SKM-1 treated with dmso at 0.1 percent for 144 hours (cell line): ENCODE results near the gene CD70.
A peak's percentile ranks its signal among the peaks of the same experiment; 100 is the strongest.
"Not testable (repeated sequence)": the region's sequence is repeated elsewhere in the genome, so short reads cannot be mapped to it uniquely, and the experiment has no call there.

ENCODE experiments used
- DNase-seq: peaks from one replicate; lab custom pipeline; 2025; ENCODE audit not compliant: unreplicated experiment; lab: John Stamatoyannopoulos, UW

The CD70 gene

DNA sequence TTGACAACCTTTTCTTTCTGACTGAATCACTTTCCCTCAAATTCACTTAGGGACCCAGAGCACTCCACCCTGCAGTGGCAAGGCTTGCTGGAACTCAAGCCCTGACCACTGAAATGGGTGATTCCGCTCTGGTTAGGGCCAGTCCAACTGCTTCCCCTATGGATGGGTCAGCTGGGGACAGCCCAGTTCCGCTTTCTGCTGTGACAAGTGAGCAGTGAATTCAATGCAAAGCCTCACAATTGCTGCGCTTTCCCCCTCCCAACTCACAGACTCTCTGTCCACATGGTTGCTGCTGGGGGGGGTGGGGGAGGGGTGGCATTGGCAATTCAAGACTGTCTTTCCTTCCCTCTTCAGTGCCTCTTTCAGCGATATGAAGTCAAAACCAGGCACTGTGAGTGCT lies 18.7 kb downstream of the CD70 start:
- peak; percentile 96 for DNase-seq

DNA sequence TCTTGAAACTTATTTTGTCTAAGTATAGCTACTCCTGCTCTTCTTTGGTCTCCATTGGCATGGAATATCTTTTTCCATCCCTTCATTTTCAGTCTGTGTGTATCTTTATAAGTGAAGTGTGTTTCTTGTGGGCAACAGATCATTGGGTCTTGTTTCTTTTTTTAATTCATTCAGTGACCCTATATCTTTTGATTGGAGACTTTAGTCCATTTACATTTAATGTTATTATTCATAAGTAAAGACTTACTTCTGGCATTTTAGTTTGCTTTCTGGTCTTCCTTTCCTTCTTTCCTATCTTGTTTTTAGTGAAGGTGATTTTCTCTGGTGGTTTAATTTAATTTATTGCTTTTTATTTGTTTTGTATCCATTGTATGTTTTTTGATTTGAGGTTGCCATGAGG lies 19.8 kb downstream of the CD70 start:
- no peak for DNase-seq

DNA sequence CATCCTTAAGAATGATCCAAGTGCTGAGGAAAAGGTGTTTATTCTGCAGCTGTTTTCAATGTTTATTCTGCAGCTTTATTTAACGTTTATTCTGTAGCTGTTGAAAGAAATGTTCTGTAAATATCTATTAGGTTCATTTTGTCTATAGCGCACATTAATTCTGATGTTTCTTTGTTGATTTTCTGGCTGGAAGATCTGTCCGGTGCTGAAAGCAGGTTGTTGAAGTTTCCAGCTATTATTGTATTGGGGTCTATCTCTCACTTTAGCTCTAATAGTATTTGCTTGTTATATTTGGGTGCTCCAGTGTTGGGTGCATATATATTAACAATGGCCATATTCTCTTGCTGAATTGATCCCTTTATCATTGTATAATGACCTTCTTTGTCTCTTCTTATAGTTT lies 20.2 kb downstream of the CD70 start:
- no peak for DNase-seq

DNA sequence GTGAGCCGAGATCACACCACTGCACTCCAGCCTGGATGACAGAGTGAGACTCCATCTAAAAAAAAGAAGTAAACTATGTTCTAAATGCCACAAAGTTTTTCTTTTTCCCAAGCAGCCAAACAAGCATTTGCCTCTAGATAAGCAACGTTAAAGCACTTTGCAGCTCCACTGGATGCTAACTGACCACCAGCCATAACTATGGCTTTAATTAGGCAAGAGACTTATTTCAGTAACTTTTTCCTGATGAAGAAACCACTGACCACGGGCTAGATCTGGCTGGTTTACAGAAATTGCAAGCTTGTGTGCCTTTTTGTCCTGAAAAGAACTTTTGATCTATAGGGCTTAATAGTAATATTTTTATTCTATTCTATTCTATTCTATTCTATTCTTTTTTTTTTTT lies 22.1 kb downstream of the CD70 start:
- DNase-seq: peak; percentile 45

DNA sequence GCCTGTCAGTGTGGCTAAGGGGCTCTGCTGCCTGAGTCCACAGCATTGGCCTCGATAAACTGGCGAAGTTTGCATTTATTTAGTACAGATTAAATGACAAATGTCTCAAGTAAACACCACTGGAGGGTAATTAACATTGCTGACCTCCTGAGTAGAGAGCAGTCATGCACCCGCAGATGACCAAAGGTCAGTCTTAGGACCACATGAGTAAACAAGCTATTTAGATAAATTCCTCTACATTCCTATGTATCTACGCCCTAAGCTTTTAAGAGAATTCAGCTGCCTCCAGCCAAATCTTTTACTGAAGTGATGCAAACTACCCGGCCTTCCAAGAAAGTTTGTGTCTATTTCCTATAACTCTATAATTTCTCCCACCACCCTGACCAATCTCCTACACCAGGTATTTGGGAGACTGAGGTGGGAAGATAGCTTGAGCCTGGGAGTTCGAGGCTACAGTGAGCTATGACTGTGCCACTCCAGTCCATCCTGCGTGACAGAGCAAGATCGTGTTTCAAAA lies 22.9 kb downstream of the CD70 start:
- no peak for DNase-seq

DNA sequence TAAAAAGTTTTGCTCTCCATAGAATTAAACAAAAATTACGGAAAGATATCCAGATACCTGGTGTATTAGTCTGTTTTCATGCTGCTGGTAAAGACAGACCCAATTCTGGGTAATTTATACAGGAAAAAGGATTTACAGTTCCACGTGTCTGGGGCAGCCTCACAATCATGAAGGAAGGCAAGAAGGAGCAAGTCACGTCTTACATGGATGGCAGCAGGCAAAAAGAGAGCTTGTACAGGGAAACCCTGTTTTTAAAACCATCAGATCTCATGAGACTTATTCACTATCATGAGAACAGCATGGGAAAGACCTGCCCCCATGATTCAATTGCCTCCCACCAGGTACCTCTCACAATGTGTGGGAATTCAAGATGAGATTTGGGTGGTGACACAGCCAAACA lies 24.2 kb downstream of the CD70 start:
- DNase-seq: not testable (repeated sequence)

DNA sequence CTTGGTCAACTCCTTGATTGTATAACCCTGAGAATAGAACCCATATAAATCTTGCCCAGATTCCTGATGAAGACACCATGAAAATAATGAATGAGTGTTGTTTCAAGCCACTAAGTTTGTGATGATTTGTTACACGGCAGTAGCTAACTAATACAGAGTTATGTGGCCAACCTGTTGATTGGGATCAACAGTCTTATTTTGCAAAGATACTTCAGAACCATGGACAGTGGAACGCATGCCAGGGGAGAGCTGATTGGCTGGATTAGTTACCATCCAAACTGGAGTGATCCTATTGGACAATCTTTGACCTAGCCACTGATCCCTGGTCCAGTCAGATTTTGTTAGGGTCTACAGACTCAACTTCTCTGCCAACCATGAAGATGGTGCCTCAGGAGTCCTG lies 26.6 kb downstream of the CD70 start:
- peak; percentile 52 for DNase-seq

DNA sequence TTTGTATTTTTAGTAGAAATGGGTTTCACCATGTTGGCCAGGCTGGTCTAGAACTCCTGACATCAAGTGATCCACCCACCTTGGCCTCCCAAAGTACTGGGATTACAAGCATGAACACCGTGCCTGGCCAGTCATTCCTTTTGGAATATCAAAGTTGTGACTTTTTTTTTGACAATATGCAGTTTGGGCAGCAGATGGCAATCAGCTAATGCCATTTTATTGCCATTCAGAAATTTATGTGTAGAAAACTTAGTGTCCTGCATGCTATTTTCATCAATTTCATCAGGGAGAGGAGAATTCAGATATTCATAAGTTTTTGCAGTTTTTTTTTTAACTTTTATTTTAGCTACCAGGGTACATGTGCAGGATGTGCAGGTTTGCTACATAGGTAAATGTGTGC lies 28.5 kb downstream of the CD70 start:
- DNase-seq: not testable (repeated sequence)

DNA sequence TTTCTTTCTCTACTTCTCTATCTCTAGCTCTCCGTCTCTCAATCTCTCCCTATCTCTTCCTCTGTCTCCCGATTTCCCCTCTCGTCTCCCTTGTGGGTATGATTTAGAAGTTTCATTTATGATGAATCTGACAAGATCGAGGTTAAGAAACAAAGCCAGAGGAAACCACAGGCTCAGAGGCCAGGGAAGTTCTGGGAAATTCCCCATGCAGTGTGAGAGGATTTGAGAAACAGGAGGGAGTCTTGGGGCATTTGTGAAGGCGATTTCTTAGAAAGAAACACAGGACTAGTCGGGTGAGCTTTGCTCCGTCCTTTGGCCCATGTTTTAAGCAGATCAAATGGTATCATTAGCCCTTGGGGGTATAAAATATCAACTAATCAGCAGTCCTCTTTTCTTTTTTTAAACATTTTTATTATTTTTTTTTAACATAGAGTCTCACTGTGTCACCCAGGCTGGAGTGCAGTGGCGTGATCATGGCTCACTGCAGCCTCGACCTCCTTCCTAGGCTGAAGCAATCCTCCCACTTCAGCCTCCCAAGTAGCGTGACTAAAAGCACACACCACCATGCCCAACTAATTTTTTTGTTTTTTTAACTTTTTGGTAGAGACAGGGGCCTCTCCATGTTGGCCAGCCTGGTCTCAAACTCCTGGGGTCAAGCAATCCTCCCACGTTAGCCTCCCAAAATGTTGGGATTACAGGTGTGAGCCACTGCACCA lies 34.3 kb downstream of the CD70 start:
- no peak for DNase-seq

DNA sequence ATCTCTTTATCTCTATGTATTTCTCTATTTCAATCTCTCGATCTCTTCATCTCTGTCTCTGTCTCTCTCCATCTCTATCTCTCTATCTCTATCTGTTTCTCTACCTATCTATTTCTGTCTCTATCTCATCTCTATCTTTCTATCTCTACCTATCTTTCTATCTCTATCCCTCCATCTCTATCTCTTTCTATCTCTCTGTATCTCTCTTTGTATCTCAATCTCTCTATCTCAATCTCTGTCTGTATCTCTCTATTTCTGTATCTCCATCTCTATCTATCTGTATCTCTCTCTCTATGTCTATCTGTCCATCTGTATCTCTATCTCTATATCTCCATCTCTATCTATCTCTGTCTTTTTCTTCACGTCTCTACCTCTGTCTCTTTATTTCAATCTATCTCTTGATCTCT lies 34.9 kb downstream of the CD70 start:
- DNase-seq: no peak

DNA sequence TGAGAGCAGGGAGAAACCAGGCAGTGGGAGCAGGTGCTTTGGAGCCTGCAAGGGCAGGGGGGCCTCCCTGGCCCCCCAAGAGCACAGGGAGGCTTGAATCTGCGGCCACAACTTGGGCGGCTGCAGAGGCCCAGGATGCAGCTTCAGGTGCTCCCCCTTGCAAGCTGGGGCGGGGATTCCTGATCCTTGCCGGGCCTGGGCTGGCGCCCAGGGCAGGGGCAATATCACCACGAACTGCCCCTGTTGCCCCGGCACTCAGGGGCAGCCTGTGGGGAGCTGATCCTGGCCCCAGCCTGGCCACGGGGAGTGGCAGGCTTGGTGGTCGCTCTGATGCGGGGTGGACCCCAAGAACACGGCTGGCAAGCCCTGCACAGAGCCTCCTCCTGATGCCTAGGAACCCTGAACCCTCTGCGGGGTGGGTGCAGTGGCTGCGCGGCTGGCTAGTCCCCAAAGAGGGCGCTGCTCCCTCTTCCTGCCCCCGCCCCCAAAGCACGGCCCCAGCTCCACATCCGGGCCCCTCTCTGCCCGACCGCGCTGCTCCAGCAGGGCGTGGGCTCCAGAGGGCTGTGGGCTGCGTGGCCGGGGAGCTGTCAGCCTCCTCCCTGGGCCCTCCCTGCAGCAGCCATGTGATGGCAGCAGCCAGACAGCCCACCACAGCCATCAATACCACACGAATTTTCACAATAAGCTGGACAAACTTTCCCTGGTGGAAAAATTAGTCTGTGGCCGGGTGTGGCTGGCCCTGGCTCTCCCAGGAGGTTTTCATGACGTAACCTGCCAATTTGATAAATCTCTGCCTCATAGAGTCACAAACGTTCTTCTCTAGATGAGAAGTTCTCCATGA lies 39.1 kb downstream of the CD70 start:
- DNase-seq: no peak

DNA sequence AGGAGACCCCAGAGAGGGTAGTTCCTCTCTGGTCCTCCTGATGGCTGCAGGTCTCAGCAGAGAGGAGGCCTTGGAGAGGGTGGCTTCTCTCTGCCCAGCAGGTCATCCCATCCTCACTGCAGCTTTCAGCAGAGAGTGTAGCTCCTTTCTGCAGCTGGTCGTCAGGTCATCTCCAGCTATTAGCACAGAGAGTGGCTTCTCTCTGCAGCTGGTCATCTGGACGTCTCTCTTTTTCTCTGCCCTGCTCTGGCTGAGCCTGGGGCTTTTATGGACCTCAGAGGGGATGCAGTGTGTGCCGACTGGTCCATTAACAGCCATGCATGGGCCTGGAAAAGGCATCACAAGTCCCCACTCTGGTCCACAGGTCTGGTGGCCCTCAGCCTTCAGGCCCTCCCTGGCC lies 39.9 kb downstream of the CD70 start:
- no peak for DNase-seq

DNA sequence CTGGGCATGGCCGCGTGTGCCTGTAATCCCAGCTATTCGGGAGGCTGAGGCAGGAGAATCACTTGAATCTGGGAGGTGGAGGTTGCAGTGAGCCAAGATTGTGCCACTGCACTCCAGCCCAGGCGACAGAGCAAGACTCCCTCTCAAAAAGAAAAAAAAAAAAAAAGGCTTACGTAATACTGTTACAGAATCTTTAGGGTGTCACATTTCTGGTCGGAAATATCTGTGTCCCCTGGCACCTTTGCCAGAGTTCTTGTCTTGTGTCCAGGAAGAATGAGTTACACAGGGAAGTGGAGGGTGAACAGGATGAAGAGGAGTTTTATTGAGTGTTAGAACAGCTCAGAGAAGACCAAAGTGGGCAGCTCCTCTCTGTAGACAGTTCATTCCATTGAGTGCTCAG lies 40.3 kb downstream of the CD70 start:
- DNase-seq: peak; percentile 34

DNA sequence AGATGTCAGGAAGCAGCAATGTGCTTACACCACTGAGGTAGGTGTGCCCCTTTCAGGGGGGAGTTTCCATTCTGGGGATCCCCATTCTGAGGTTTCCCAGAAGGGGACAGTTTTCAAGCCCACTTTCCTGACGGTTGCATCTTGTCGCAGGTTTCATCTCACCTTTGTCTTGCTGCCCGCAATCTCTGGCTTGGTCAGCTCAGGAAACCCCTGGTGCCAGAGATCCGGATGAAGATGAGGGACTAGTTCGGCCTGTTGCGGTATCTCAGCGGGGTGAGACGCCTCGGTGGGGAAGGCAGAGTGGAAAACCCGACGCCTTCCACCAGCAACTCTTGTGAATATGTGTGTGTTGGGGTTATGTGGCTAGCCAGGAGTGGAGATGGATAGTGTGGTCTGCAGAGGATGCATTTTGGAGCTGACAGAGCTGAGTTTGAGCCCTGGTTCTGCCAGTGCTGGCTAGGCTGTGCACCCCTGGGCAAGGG lies 47.0 kb downstream of the CD70 start:
- no peak for DNase-seq

DNA sequence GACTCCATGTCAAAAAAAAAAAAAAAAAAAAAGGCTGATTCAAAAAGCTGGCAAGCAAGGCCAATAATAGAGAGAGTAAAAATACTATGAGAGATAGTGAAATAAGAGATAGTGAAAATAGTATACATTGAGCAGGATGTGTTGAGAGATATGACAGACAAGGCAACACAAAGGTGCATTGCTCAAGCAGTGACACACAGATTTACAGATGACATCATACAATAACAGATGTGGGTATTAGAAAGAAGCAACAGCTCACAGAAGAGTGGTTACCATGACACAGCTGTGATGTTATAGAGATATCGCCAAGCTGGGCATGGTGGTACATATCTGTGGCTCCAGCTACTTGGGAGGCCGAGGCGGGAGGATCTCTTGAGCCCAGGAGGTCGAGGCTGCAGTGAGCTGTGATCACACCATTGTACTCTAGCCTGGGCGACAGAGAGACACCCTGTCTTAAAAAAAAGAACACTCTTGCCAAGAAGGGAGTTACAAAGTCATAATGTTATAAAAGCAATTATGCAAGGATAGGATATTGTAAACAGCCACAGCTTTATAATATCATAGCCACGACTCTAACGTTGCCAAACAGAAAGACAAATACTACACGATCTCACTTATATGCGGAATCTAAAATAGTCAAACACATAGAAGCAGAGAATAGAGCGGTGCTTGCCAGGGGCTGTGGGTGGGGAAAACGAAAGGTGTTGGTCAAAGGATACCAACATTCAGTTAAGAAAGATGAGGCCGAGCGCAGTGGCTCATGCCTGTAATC lies 49.8 kb downstream of the CD70 start:
- no peak for DNase-seq

DNA sequence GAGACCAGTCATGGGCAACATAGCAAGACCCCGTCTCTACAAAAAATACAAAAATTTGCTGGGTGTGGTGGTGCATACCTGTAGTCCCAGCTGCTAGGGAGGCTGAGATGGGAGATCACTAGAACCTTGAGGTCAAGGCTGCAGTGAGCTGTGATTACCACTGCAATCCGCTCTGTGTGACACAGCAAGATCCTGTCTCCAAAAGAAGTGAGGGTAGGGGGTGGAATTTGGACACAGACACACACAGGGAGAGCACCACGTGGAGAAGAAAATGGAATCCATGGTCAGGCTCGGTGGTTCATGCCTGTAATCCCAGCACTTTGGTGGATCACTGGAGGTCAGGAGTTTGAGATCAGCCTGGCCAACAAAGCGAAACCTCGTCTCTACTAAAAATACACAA lies 51.4 kb downstream of the CD70 start:
- no peak for DNase-seq
